ENCODE data around the gene FAM186B.
"Not testable (repeated sequence)": the region's sequence is repeated elsewhere in the genome, so short reads cannot be mapped to it uniquely, and the experiment has no call there.

Gene FAM186B

DNA sequence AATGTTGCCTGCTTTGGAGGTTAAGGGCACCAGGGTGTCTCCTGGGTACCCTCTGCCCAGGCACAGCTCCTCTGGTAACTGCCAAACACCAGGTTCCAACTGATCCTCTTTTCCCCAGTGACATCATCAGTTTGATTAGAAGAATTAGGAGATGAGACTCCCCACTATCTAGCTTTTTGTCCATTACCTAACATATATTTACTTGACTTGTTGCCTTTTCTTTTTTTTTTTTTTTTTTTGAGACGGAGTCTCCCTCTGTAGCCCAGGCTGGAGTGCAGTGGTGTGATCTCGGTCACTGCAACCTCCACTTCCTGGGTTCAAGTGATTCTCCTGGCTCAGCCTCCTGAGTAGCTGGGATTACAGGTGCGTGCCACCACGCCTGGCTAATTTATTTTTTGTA, at the start of gene FAM186B:
FAM186B (minus strand) TSS at position 101 of the 400 bp plus-strand sequence. CDS start 162 bp downstream, outside the sequence.
- DNase-seq: not testable (repeated sequence)

GRCh38 chr12:49654715-49655114, 49.3 kb upstream of the FAM186B start:
- DNase-seq: no peak

GRCh38 chr12:49652921-49653520, 47.6 kb upstream of the FAM186B start:
- DNase-seq: no peak

- DNase-seq: no peak
Measured at GRCh38 chr12:49651855-49652254, 46.4 kb upstream of the FAM186B start.

DNA sequence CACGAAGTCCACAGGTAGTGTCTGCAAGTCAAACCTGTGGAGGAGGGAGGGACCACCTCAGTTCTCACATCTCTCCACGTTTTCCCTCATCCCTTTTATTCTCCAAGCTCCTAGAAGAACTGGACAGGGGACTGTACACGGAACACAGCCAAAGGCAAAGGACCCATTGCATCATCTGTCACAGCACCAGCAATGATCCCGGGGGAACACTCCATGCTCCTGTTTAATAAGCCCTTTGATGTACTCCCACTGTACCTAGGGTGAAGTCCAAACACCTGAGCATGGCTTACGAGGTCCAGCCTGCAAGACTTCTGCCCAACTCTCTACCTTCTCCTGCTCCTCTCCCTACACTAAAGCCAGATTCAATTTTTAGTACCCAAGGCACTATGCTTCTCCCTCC, 44.5 kb upstream of the FAM186B start:
- no peak for DNase-seq

- no peak for DNase-seq
Measured at GRCh38 chr12:49649445-49649844, 44.0 kb upstream of the FAM186B start.

DNA sequence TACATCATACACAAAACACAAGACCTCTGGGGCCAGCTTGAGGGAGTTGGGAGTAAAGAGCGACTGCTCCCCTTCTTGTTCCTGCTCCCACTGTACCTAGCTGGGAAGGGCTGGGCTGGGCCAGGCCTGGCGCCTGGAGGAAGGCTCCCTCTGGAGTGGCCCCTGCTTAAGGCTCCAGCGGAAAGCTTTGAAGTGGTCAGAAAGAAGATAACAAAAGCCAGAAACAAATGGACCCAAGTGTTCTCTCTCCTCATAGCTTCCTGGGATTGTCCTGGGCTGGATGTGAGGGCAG, 43.2 kb upstream of the FAM186B start:
- DNase-seq: no peak

GRCh38 chr12:49647827-49648711, 42.6 kb upstream of the FAM186B start:
- DNase-seq: no peak

DNA sequence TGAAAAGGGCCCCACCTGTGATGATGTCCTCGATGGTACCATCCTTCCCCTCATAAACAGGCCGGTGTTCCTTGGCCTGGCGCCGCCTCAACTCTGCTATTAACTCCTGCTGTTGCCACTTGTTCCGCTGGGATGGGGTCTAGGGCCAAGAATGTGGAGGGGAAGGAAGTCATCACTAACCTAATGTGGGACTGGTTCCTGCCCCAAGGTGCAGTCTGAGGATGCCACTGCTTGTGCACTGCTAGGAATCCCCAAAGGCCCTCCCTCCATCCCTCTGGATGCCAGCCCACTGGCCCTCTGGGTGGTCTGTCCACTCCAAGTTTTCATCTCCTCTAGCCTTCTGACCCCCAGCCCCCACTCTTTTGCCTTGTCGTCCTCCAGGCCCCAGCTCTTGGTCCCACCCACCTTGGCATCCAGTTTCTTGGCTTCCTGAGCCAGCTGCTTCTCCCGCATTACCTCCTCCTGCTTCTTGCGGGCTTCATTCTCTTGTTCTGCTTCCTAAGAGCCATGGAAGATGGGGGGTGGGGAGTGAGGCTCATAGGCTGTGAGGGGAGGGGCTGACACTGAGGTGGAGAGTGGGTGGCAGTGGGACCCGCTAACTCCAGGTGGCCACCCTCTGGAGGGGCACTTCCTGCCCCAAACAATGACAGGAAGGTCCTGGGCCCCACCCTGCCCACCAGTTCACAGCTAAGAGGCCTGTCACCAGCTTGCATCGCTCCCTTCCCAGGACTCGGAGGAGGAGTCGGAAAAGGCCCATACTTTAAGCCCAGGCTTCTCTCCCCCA, 41.6 kb upstream of the FAM186B start:
- no peak for DNase-seq

DNA sequence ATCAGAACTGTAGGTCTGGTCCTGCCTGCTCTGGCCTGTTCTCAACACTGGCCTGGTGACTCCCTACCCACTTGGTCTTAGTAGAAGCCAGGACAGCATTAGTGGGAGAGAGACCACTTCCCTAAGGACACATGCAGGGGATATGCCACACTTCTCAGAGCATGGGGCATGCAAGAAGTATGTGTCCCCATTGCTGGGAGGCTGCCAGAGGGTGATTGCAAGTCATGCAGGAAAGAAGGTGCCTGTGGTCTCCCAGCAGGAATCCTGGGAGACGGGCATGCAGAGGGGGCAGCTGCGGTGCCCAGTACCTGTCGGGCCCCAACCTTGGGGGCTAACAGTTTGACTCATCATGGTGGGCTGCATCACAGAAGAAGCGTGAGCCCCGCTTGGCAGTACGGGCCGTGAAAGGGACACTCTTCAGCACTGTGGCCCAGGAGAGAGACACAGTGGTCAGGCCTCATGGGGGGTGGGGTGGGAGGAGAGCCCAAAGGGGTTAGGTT, 40.9 kb upstream of the FAM186B start:
- DNase-seq: no peak

DNA sequence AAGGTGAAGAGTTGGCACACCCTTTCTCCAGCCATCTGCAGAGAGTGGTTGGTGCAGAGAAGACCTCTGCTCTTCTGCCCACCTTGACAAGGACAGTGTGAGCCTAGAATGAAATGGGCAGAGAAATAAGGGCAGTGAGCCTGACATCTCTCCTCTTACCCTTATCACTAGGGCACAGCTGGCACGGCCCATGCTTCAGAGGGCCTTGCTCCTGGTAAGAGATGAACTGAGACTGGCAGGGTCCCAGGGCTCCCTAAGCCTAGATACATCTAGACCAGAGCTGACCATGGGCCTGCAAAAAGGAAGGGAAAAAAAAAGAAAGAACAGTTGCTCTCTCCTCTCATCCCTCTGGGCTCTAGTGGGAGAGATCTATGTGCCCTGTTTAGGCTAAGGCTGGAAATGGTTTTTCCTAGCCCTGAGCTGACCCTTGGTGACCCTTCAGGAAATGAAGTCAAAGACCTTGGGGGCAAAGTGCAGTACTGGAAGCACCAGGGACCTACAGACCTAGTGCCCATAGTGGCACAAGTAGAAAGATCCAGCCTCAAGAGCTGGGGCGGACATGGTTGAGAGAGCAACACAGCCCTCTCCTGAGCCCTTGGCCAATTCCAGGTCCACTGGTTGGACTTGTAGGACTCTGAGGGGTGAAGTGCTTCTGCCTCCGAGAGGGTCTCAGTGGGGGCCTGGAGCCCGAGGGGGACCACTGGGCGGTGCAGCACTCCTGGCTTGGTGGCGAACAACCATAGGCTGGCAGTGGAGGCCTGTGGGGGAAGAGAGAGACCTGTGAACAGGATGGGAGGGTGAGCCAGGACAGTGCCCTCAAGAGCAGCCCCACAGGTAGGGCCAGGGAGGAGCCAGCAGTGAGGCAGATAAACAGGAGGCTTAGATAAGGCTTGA, 40.0 kb upstream of the FAM186B start:
- DNase-seq: no peak

DNA sequence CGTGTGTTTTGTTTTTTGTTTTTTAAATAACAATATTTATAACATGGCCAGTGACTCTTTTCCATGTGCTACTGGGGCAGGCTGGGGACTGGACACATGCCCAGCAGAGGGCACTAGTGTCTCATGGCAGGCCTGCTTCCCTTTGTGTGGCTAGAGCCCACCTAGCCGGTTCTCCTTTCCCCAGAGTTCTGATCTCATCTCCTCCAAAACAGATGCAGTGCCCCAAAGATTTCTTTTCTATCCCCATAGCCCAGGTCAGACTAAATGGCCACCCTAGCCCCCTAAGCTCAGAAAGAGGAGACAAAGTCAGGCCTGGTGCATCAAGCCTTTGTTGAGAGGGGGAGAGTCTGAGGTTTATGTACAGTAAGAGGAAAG, 39.2 kb upstream of the FAM186B start:
- DNase-seq: peak; percentile 75

- DNase-seq: no peak
Measured at GRCh38 chr12:49643961-49644619, 38.7 kb upstream of the FAM186B start.

- no peak for DNase-seq
Measured at GRCh38 chr12:49643135-49643534, 37.7 kb upstream of the FAM186B start.

DNA sequence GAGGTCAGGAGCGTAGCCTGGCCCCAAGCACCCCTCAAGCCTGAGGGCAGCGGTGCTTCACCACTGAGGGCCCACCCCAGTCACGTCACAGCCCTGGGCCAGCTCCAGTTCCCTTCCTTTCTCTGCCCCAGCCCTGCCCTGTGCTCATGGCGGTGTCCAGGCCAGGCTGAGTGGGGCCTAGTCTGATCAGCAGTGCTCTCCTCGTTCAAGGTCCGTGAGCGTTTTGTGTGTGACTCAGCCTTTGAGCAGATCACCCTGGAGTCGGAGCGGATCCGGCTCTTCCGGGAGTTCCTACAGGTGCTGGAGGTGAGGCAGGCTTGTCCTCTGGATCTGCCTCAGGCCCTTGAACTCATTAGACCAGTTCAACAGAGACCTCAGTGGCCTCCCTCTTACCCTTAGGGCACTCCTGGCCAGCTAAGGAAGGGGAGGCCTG, 36.9 kb upstream of the FAM186B start:
- no peak for DNase-seq

DNA sequence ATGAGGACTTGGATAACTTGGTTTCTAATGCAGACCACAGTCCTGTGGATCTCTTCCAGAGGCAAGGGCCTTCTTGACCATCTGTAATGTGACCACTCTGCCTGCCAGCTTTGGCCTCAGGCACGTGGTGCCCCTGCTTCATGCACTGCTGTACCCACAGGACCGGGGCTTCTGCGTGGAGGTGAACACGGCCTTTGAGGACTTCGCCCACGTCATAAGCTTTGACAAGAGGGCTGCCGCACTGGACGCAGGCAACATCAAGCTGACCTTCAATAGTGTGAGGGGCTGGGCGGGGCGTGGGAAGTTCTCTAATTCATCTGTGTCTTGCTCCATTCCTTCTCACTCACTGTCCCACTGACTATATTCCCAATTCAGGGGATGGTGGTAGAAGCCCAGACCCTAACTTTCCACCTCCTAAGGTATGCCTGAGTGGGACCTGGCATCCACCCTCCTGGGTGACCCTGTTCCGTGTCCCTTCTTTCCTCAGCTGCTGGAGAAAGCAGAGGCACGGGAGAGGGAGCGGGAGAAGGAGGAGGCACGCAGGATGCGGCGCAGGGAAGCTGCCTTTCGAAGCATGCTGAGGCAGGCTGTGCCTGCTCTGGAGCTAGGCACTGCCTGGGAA, 36.4 kb upstream of the FAM186B start:
- DNase-seq: no peak

GRCh38 chr12:49636979-49637755, 31.7 kb upstream of the FAM186B start:
- peak; percentile 69 for DNase-seq

DNA sequence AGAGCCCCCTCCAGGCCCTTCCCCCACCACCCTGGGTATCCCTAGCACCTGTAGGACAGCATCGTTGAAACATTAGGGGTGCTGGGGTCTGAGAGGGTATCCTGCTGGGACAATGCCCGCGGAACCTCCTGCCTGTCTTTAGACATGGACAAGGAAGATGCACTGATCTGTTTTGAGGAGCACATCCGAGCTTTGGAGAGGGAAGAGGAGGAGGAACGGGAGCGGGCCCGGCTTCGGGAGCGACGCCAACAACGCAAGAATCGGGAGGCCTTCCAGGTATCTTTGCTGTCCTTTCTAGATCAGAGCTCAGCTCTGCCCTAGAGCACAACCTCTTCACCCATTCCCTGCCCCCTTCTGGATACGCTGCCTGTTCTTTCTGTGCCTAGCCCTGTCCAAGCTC, 31.1 kb upstream of the FAM186B start:
- no peak for DNase-seq

DNA sequence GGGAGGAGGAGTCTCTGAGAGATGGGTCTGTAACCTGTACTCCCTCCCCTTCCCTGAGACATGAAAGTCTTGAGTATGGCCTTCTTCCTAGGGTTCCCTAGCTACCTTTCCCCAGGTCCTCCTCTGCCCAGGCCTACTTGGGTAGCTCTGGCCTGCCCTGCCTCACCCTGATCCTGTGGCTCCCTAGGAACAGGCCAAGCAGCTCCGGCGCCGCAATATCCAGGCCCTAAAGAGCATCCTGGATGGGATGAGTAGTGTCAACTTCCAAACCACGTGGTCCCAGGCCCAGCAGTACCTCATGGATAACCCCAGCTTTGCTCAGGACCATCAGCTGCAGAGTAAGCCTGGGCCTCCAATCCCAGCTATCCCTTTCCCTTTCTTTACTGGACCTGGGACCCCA, 30.2 kb upstream of the FAM186B start:
- DNase-seq: no peak

DNA sequence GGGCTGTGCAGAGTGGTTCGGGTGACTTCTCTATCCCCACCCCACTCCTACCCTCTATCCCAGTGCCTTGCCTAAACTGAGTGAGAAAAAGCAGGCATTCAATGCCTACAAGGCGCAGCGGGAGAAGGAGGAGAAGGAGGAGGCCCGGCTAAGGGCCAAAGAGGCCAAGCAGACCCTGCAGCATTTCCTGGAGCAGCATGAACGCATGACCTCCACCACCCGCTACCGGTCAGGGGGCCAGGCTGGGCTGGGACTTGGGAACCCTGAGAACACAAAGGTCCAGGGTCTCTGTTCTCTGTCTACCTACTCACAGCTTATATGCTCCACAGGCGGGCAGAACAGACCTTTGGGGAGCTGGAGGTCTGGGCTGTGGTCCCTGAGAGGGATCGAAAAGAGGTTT, 29.6 kb upstream of the FAM186B start:
- DNase-seq: no peak
